ENCODE data around the gene SSH3.

Gene SSH3

GRCh38 chr11:67284811-67285540 lies 18.4 kb upstream of the SSH3 start:
- no peak for DNase-seq (ENCODE audit: low read depth)
- TF ChIP-seq CTCF (conservative IDR thresholded peaks at IDR 0.05; ENCODE audit: control insufficient read depth, insufficient read depth, low read depth, low read length): no peak
- H3K4me3 ChIP-seq (ENCODE audit: control insufficient read depth, low read depth, low read length): no peak overlapping the region

GRCh38 chr11:67285541-67286498 lies 17.5 kb upstream of the SSH3 start:
- DNase-seq (ENCODE audit: low read depth): no peak
- no peak overlapping the region for H3K4me3 ChIP-seq (ENCODE audit: control insufficient read depth, low read depth, low read length)
- no peak for TF ChIP-seq CTCF (conservative IDR thresholded peaks at IDR 0.05; ENCODE audit: control insufficient read depth, insufficient read depth, low read depth, low read length)

- no peak overlapping the region for H3K4me3 ChIP-seq (ENCODE audit: control insufficient read depth, low read depth, low read length)
- DNase-seq (ENCODE audit: low read depth): no peak
Observed at GRCh38 chr11:67286621-67287333, 16.6 kb upstream of the SSH3 start.

GRCh38 chr11:67287355-67288197 lies 15.8 kb upstream of the SSH3 start:
- H3K4me3 ChIP-seq (ENCODE audit: control insufficient read depth, low read depth, low read length): no peak overlapping the region
- no peak for DNase-seq (ENCODE audit: low read depth)
- no peak for TF ChIP-seq CTCF (conservative IDR thresholded peaks at IDR 0.05; ENCODE audit: control insufficient read depth, insufficient read depth, low read depth, low read length)

More at GRCh38 chr11:67286621-67287333, 16.6 kb upstream of the SSH3 start:
- no peak for TF ChIP-seq CTCF (conservative IDR thresholded peaks at IDR 0.05; ENCODE audit: control insufficient read depth, insufficient read depth, low read depth, low read length)

- TF ChIP-seq CTCF (conservative IDR thresholded peaks at IDR 0.05; ENCODE audit: control insufficient read depth, insufficient read depth, low read depth, low read length): no peak
- peak overlapping the region; percentile 61 for H3K4me3 ChIP-seq (ENCODE audit: control insufficient read depth, low read depth, low read length)
Observed at GRCh38 chr11:67288198-67288451, 15.2 kb upstream of the SSH3 start.

More at GRCh38 chr11:67288198-67288451, 15.2 kb upstream of the SSH3 start:
- DNase-seq (ENCODE audit: low read depth): no peak
